ENCODE results near the gene EPB41L5.

The EPB41L5 gene

DNA sequence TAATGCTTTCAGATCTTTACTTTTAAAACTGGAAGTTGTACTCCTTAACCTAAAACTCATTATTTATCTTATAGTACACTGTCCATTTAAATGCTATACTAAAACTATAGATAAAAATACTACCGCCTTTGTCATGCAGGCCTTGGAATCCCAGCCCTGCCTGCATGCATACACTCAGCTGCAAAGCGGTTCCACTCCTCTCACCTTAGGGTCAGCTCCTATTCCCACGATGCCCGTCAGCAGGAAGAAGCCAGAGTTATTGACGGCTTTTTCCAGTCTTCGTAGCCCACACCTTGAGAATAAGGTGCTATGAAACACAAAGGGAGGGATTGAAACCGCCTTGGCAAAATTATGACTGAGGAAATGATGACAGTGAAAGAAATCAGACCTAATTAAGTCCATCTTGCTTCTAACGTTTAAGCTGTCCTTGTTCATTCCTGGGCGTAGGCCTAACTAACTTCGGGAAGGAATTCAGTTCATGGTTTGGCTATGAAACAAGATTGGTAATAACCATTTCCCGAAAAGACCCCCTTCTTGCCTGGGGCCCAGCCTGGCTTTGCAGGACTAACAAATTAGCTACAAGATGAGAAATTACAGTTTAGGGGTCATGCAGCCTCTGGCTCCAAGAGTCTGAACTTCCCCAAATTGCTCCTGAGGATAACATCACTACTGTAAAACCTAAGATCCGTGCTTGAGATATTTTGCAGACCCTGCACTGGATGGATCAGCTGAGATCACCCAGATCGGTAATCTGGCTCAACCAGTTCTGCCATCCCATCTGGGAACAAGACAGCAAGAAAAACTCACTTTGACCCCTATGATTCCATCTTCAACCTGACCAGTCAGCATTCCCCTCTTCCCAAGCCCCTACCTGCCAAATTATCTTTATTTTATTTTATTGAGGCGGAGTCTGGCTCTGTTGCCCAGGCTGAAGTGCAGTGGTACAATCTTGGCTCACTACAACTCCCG is 17.1 kb downstream of the EPB41L5 start:
- DNase-seq (ENCODE audit: extremely low read depth, low read depth): no peak
- TF ChIP-seq, protein P1, sequence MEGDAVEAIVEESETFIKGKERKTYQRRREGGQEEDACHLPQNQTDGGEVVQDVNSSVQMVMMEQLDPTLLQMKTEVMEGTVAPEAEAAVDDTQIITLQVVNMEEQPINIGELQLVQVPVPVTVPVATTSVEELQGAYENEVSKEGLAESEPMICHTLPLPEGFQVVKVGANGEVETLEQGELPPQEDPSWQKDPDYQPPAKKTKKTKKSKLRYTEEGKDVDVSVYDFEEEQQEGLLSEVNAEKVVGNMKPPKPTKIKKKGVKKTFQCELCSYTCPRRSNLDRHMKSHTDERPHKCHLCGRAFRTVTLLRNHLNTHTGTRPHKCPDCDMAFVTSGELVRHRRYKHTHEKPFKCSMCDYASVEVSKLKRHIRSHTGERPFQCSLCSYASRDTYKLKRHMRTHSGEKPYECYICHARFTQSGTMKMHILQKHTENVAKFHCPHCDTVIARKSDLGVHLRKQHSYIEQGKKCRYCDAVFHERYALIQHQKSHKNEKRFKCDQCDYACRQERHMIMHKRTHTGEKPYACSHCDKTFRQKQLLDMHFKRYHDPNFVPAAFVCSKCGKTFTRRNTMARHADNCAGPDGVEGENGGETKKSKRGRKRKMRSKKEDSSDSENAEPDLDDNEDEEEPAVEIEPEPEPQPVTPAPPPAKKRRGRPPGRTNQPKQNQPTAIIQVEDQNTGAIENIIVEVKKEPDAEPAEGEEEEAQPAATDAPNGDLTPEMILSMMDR (IDR thresholded peaks at IDR 0.05; ENCODE audit: low read depth, low read length, missing control alignments): no peak
- no peak overlapping the region for H3K4me3 ChIP-seq (replicated peaks; ENCODE audit: low read depth, low read length)

DNA sequence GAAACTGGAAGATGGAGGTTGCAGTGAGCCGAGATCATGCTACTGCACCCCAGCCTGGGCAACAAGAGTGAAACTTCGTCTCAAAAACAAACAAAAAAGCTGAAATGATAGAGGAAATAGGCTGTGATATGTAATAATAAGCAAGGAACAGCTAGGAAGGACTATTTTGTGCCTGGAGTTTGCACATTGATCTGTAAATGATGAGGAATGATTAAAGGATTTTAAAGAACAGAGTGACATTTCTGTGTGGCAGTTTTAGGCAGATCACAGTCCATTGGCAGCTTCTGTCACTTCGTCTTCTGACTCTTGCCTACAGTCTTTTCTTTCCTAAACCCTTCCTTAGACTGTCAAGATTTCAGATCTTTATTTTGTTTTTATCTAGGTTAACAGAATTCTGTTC is 19.4 kb downstream of the EPB41L5 start:
- DNase-seq (ENCODE audit: extremely low read depth, low read depth): no peak
- TF ChIP-seq, protein P1 (IDR thresholded peaks at IDR 0.05; ENCODE audit: low read depth, low read length, missing control alignments): no peak
- H3K4me3 ChIP-seq (replicated peaks; ENCODE audit: low read depth, low read length): no peak overlapping the region

- DNase-seq (ENCODE audit: extremely low read depth, low read depth): no peak
- TF ChIP-seq, protein P1 (IDR thresholded peaks at IDR 0.05; ENCODE audit: low read depth, low read length, missing control alignments): no peak
- no peak overlapping the region for H3K4me3 ChIP-seq (replicated peaks; ENCODE audit: low read depth, low read length)
These were observed 21.1 kb downstream of the EPB41L5 start for GRCh38 chr2:120034027-120034426.

DNA sequence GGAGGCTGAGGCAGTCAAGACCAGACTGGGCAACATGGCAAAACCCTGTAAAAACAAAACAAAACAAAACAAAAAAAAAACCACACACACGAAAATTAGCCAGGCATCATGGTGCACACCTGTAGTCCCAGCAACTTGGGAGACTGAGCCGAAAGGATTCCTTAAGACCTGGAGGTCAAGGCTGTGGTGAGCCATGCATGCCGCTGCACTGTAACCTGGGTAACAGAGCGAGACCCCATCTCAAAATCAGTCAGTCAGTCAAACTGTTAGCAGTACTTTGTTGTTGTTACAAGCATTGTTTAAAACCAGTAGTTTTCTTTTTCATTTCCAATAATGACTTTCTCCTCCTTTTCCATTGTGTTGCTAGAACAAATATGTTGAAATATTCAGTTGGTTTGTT is 21.7 kb downstream of the EPB41L5 start:
- TF ChIP-seq, protein P1 (IDR thresholded peaks at IDR 0.05; ENCODE audit: low read depth, low read length, missing control alignments): no peak
- no peak for DNase-seq (ENCODE audit: extremely low read depth, low read depth)

GRCh38 chr2:120036145-120036544 is 23.3 kb downstream of the EPB41L5 start:
- TF ChIP-seq, protein P1 (IDR thresholded peaks at IDR 0.05; ENCODE audit: low read depth, low read length, missing control alignments): no peak
- DNase-seq (ENCODE audit: extremely low read depth, low read depth): no peak
- H3K4me3 ChIP-seq (replicated peaks; ENCODE audit: low read depth, low read length): no peak overlapping the region

More for the DNA sequence above, 21.7 kb downstream of the EPB41L5 start:
- no peak overlapping the region for H3K4me3 ChIP-seq (replicated peaks; ENCODE audit: low read depth, low read length)

- H3K4me3 ChIP-seq (replicated peaks; ENCODE audit: low read depth, low read length): no peak overlapping the region
- TF ChIP-seq, protein P1 (IDR thresholded peaks at IDR 0.05; ENCODE audit: low read depth, low read length, missing control alignments): no peak
- DNase-seq (ENCODE audit: extremely low read depth, low read depth): no peak
These were observed 25.2 kb downstream of the EPB41L5 start for GRCh38 chr2:120037995-120038541.
